AG04450 (cell line): Measurements from ENCODE around the gene KLC3. TPM values are rescaled to one million over a fixed set of nuclear protein-coding genes. Genes with fewer than 3 reads are reported as not detected.

Experiments
- CTCF ChIA-PET: fragments of 300-600, 350-600 bp; formaldehyde crosslinking; extraction: SDS; loops from one replicate; lab custom pipeline; 2022; ENCODE audit warnings: antibody characterized with exemption, inconsistent platforms; lab: Charles Lee
- POLR2A ChIA-PET: fragments of 350-600 bp; formaldehyde crosslinking; extraction: SDS; loops from one replicate; lab custom pipeline; 2021; ENCODE audit warnings: antibody characterized with exemption, inconsistent platforms; lab: Yijun Ruan, JAX
- DNase-seq: peaks from one replicate; pipeline ENCODE4 v3.0.0-alpha.2; 2011; ENCODE audit warnings: low read depth, low spot score
- H3K27ac ChIP-seq: one replicate; pipeline ENCODE4 v1.5.1; 2012; ENCODE audit warnings: low read depth, low read length, control low read depth
- H3K27me3 ChIP-seq: one replicate; pipeline ENCODE4 v1.6.0; 2012; ENCODE audit warnings: low read length; ENCODE audit not compliant: control insufficient read depth, insufficient read depth
- H3K4me3 ChIP-seq: 2 replicates; pipeline ENCODE4 v1.5.1; 2011; ENCODE audit warnings: mild to moderate bottlenecking, low read depth, low read length, control low read depth
- H3K9me3 ChIP-seq: 2 replicates; pipeline ENCODE4 v1.5.1; 2012; ENCODE audit warnings: low read length; ENCODE audit not compliant: control insufficient read depth, insufficient read depth
- polyA plus RNA-seq: library from polyadenylated mRNA; depleted of rRNA; stranded (reverse); fragments of >200 nt; gene quantifications from 2 replicates; pipeline ENCODE4 v1.2.3, GENCODE V29; 2011
- TF ChIP-seq, protein P1 (sequence below): IDR thresholded peaks from 2 replicates; pipeline ENCODE4 v1.5.1; 2011; ENCODE audit warnings: low read depth, low read length, control low read depth, inconsistent platforms

The KLC3 gene
- polyA plus RNA-seq, 1 experiment = not detected

DNA sequence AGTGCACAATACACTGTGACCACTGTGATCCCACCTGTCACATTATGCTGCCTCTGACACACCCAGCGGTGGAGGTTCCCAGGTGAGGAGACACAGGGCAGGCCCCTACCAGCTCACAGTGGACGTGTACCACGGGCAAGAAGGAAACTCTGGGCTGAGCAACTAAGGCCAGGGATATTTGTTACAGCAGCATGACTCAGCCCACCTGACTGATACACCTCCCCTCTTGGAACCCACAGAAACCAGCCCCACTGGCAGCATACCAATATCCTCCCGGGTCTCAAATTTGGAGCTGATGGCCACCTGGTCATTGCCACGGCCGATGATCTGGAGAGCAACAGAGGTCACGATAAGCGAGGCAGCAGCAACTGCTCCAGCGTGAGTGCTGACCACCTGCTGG lies 14.9 kb downstream of the KLC3 start:
- H3K27me3 ChIP-seq = no peaks in the 10 kb centered on the region
- POLR2A ChIA-PET = no interaction called here
- no peak for DNase-seq
- CTCF ChIA-PET = interaction anchor here (0.6 to 1.5 kb wide), 2 partner anchors 16 to 29 kb away, joined by 3 to 6 read pairs; no protein-coding TSS in a partner anchor
- H3K4me3 ChIP-seq = no peak overlapping the region
- TF ChIP-seq, protein P1, sequence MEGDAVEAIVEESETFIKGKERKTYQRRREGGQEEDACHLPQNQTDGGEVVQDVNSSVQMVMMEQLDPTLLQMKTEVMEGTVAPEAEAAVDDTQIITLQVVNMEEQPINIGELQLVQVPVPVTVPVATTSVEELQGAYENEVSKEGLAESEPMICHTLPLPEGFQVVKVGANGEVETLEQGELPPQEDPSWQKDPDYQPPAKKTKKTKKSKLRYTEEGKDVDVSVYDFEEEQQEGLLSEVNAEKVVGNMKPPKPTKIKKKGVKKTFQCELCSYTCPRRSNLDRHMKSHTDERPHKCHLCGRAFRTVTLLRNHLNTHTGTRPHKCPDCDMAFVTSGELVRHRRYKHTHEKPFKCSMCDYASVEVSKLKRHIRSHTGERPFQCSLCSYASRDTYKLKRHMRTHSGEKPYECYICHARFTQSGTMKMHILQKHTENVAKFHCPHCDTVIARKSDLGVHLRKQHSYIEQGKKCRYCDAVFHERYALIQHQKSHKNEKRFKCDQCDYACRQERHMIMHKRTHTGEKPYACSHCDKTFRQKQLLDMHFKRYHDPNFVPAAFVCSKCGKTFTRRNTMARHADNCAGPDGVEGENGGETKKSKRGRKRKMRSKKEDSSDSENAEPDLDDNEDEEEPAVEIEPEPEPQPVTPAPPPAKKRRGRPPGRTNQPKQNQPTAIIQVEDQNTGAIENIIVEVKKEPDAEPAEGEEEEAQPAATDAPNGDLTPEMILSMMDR = no peak
- H3K27ac ChIP-seq = no peak overlapping the region
- H3K9me3 ChIP-seq = no peaks in the 10 kb centered on the region; the same call in 1 of the 2 replicates

DNA sequence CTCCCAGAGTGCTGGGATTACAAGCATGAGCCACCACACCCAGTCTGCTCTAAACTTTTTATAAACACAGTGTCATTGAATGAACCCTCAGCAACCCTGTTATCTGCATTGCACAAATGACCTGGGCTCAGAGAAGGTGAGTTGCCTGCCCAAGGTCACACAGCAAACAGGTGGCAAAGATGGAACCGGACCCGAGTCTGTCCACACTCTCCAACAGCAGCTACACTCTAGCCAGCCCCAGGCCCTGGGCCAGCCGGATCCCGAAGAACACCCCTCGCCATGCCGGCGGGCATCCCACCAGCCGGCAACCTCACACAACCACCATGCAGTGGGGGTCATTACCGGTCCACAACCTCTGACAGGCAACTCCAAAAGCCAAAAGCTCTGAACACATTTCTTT lies 15.4 kb downstream of the KLC3 start:
- Histone ChIP-seq H3K27me3 (no peaks in the 10 kb centered on the region), H3K9me3 (no peaks in the 10 kb centered on the region; the same call in 1 of the 2 replicates), H3K4me3 (no peak overlapping the region), H3K27ac (no peak overlapping the region)
- CTCF ChIA-PET = interaction anchor here (1.5 kb wide), 1 partner anchor 17 kb away, joined by 6 read pairs; no protein-coding TSS in a partner anchor
- TF ChIP-seq, protein P1 = no peak
- POLR2A ChIA-PET = no interaction called here
- DNase-seq = no peak

DNA sequence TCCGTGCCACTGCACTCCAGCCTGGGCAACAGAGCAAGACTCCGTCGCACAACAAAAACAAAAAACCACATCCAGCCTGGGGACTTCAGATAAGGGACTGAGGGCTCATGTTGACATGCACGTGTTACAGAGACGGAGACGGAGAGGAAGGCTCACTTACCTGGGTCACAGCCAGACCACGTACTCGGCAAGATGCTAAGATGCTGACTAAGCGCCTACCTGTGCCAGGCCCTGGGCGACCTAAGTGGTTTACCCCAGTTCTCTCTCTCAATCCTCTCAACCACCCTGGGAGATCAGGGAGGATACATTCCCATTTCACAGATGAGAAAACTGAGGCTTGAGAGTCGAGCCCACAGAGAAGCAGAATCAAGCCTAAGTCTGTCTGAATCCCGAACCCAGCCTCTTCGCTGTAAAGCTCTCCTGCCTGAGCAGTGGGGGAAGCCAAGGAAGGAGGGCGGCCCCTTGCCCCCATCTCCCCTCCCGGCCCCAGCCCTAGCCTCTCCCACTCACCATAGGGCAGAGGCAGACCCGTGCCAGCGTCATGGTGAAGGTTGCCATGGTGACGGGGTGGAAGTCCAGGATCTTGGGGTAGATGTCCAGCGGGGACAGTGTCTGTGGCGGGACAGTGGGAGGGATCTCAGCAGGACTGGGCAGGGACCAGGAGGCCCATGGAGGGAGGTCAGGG lies 16.4 kb downstream of the KLC3 start:
- TF ChIP-seq, protein P1 = no peak
- Histone ChIP-seq H3K4me3 (no peak overlapping the region), H3K27me3 (no peaks in the 10 kb centered on the region), H3K27ac (no peak overlapping the region), H3K9me3 (no peaks in the 10 kb centered on the region; the same call in 1 of the 2 replicates)
- DNase-seq = no peak
- CTCF ChIA-PET = no interaction called here
- POLR2A ChIA-PET = no interaction called here

DNA sequence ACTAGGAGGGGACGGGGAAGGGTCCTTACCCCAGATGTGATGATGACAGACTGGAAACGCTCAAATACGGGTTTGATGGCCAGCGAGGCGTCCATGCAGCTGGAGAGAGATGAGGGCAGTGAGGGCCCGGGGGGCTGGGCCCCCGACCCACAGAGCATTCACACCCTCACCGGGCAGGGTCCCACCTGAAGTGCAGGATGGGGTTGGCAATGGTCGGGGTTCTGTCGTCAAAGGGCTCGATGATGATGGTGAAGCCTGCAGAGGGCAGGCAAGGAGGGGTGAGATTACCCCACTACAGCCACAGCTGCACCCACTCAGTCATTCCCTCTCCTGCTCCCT lies 16.9 kb downstream of the KLC3 start:
- Histone ChIP-seq H3K9me3 (no peaks in the 10 kb centered on the region; the same call in 1 of the 2 replicates), H3K27ac (no peak overlapping the region), H3K4me3 (no peak overlapping the region), H3K27me3 (no peaks in the 10 kb centered on the region)
- no peak for DNase-seq
- TF ChIP-seq, protein P1 = no peak
- CTCF ChIA-PET = interaction anchor here (0.6 kb wide), 2 partner anchors 59 to 272 kb away, joined by 3 to 6 read pairs; no protein-coding TSS in a partner anchor
- POLR2A ChIA-PET = no interaction called here

DNA sequence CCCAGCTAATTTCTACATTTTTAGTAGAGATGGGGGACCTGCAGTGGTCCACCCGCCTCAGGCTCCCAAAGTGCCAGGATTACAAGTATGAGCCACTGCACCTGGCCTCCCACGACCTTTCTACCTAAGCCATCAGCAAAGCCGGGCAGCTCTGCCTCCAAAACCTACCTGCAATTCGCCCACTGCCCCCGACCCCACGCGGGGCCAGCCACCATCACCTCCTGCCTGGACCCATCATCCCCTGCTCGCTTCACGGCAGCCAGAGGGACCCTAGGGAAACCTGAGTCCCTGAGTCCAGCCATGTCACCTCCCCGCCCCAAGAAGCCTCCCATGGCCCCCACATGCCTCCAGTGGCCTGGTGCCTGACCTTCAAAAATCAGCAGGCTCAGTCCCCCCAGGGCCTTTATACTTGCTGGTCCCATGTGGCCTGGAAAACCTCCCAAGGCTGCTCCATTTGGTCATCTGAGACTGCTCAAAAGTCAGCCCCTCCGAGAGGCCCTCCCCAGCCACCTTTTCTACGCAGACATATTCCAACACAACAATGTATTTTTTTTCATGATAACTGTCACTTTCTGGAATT lies 17.8 kb downstream of the KLC3 start:
- H3K4me3 ChIP-seq = no peak overlapping the region
- ChIA-PET CTCF (interaction anchor here (0.6 kb wide), 1 partner anchor 237 kb away, joined by 3 read pairs; no protein-coding TSS in a partner anchor), POLR2A (no interaction called here)
- no peak for DNase-seq
- H3K27ac ChIP-seq = no peak overlapping the region
- H3K27me3 ChIP-seq = no peaks in the 10 kb centered on the region
- TF ChIP-seq, protein P1 = no peak
- H3K9me3 ChIP-seq = no peaks in the 10 kb centered on the region; the same call in 1 of the 2 replicates
